ENCODE results near the gene HDGFL2.

The HDGFL2 gene

GRCh38 chr19:4543842-4544647 lies 71.9 kb downstream of the HDGFL2 start:
- H3K4me1 ChIP-seq (ENCODE audit: control insufficient read depth, insufficient read depth, low read length): peaks cover 9% of the 10 kb centered on the region
- H3K9me3 ChIP-seq (ENCODE audit: control insufficient read depth, low read length): peaks cover 4% of the 10 kb centered on the region
- H3K9ac ChIP-seq (ENCODE audit: low read length): no peak overlapping the region
- no peak overlapping the region for H3K4me3 ChIP-seq (ENCODE audit: low read length)
- H3K27me3 ChIP-seq (replicated peaks; ENCODE audit: control insufficient read depth, insufficient read depth, low read length): peaks cover 9% of the 10 kb centered on the region
- no peak for DNase-seq (ENCODE audit: low read depth)
- no peaks in the 10 kb centered on the region for H3K36me3 ChIP-seq (ENCODE audit: control insufficient read depth, insufficient read depth, low read length, severe bottlenecking)

GRCh38 chr19:4547303-4548237 lies 75.5 kb downstream of the HDGFL2 start:
- H3K4me3 ChIP-seq (ENCODE audit: low read length): no peak overlapping the region

GRCh38 chr19:4548238-4548584 lies 76.1 kb downstream of the HDGFL2 start:
- no peaks in the 10 kb centered on the region for H3K4me1 ChIP-seq (ENCODE audit: control insufficient read depth, insufficient read depth, low read length)
- no peak overlapping the region for H3K4me3 ChIP-seq (ENCODE audit: low read length)
- H3K27me3 ChIP-seq (replicated peaks; ENCODE audit: control insufficient read depth, insufficient read depth, low read length): peaks cover 17% of the 10 kb centered on the region
- no peaks in the 10 kb centered on the region for H3K36me3 ChIP-seq (ENCODE audit: control insufficient read depth, insufficient read depth, low read length, severe bottlenecking)
- no peak overlapping the region for H3K9ac ChIP-seq (ENCODE audit: low read length)
- no peak for DNase-seq (ENCODE audit: low read depth)
- H3K9me3 ChIP-seq (ENCODE audit: control insufficient read depth, low read length): no peaks in the 10 kb centered on the region

More at GRCh38 chr19:4547303-4548237, 75.5 kb downstream of the HDGFL2 start:
- Histone ChIP-seq H3K4me1 (ENCODE audit: control insufficient read depth, insufficient read depth, low read length) (no peaks in the 10 kb centered on the region), H3K27me3 (replicated peaks; ENCODE audit: control insufficient read depth, insufficient read depth, low read length) (peaks cover 17% of the 10 kb centered on the region), H3K9me3 (ENCODE audit: control insufficient read depth, low read length) (no peaks in the 10 kb centered on the region), H3K36me3 (ENCODE audit: control insufficient read depth, insufficient read depth, low read length, severe bottlenecking) (no peaks in the 10 kb centered on the region), H3K9ac (ENCODE audit: low read length) (no peak overlapping the region)
- peak; percentile 6 for DNase-seq (ENCODE audit: low read depth)

- H3K9ac ChIP-seq (ENCODE audit: low read length): no peak overlapping the region
- DNase-seq (ENCODE audit: low read depth): no peak
- H3K9me3 ChIP-seq (ENCODE audit: control insufficient read depth, low read length): no peaks in the 10 kb centered on the region
- peaks cover 31% of the 10 kb centered on the region for H3K27me3 ChIP-seq (replicated peaks; ENCODE audit: control insufficient read depth, insufficient read depth, low read length)
- H3K36me3 ChIP-seq (ENCODE audit: control insufficient read depth, insufficient read depth, low read length, severe bottlenecking): no peaks in the 10 kb centered on the region
- no peak overlapping the region for H3K4me3 ChIP-seq (ENCODE audit: low read length)
- H3K4me1 ChIP-seq (ENCODE audit: control insufficient read depth, insufficient read depth, low read length): no peaks in the 10 kb centered on the region
Measured at GRCh38 chr19:4550018-4550417, 77.9 kb downstream of the HDGFL2 start.

- DNase-seq (ENCODE audit: low read depth): no peak
- Histone ChIP-seq H3K36me3 (ENCODE audit: control insufficient read depth, insufficient read depth, low read length, severe bottlenecking) (no peaks in the 10 kb centered on the region), H3K27me3 (replicated peaks; ENCODE audit: control insufficient read depth, insufficient read depth, low read length) (peaks cover 36% of the 10 kb centered on the region), H3K4me1 (ENCODE audit: control insufficient read depth, insufficient read depth, low read length) (no peaks in the 10 kb centered on the region), H3K9ac (ENCODE audit: low read length) (no peak overlapping the region), H3K9me3 (ENCODE audit: control insufficient read depth, low read length) (no peaks in the 10 kb centered on the region), H3K4me3 (ENCODE audit: low read length) (no peak overlapping the region)
Measured at GRCh38 chr19:4550479-4551050, 78.5 kb downstream of the HDGFL2 start.

Measured in adipocyte (in vitro differentiated cells).